ENCODE data around the gene FOXP1. TPM values are rescaled to one million over a fixed set of nuclear protein-coding genes. Genes with fewer than 3 reads are reported as not detected.

The FOXP1 gene
- total and polyA plus RNA-seq, 7 experiments from 2014 or later = 104 to 537 (median 444) TPM

DNA sequence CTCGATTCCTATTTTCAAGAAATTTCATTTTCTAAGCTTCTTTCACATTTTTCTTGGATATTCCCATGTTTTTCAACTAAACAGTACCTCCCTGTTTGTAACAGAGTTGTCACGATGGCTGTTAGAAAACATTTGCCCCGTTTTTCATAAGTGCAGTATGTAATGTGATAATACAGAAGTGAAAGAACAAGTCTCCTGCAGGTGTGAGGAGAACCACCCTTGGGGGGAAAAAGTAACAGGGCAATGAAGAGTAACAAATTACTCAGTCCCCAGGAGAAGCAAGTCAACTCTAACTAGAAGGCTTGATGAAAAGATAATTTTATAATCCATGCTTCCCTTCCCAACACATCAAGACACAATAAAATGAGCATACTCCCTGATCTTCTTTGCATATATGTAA lies 493.3 kb downstream of the FOXP1 start:
- intact Hi-C loops (cut with micrococcal nuclease) = no loop called here
- Mint-ChIP-seq H3K27me3 (no peaks in the 10 kb centered on the region), H3K4me3 (peak overlapping the region in 6 of 10 donors; percentile 2 to 75 (median 31)), H3K9me3 (peaks cover 0 to 3% (median 0%) of the 10 kb centered on the region in 11 donors), H3K36me3 (peaks cover 0 to 53% (median 40%) of the 10 kb centered on the region in 5 donors), H3K27ac (peak overlapping the region in 8 of 9 donors; percentile 71 to 93 (median 89)), H3K4me1 (peaks cover 53 to 92% (median 89%) of the 10 kb centered on the region in 7 donors)
- DNase-seq = no peak
- H3K36me3 ChIP-seq (ENCODE audit: control insufficient read depth in 2 of 3, insufficient read depth in 3 of 3, low read length in 3 of 3) = no peaks in the 10 kb centered on the region
- no peaks in the 10 kb centered on the region for H3K9me3 ChIP-seq (ENCODE audit: control insufficient read depth in 2 of 3, low read length in 3 of 3)
- H3K4me3 ChIP-seq (ENCODE audit: low read length) = no peak overlapping the region
- H3K27ac ChIP-seq (ENCODE audit: low read depth, low read length) = peak overlapping the region; percentile 42
- peaks cover 34 to 73% of the 10 kb centered on the region in 2 donors for H3K4me1 ChIP-seq (ENCODE audit: control insufficient read depth in 2 of 2, insufficient read depth in 2 of 2, low read length in 2 of 2)
- ATAC-seq = no peak
- ChIA-PET POLR2A (interaction anchor here (0.6 to 1.0 kb wide), 4 partner anchors 16 to 304 kb away, joined by 3 read pairs; no protein-coding TSS in a partner anchor), CTCF (no interaction called here)
- H3K27me3 ChIP-seq (ENCODE audit: control insufficient read depth in 2 of 2, insufficient read depth in 2 of 2, low read length in 2 of 2) = no peaks in the 10 kb centered on the region

DNA sequence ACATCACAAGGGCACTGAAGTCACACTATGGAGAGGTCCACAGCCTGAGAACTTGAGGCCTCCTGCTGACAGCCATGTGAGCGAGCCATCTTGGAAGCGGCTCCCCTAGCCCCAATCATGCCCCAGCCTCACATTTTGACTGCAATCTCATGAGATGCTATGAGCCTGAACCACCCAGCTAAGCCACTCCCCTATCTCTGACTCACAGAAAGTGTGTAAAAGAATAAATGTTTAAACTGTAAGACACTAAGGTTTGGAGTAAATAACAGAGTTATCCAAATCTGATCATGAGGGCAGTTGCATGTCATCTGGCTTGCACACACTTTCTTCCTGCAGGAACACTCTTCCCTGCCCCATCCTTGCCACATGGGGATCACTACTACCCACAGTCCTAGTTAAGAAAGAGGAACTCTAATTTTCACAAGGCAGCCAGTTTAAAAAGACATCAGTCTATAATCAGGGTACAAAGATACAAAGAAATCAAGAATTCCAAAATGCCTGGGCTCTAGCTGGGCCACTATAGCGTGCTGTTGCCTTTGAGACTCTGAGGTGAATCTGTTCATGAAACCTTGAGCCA lies 494.2 kb downstream of the FOXP1 start:
- H3K4me3 Mint-ChIP-seq = peak overlapping the region; percentile 4 to 78 (median 44)
- no peak for DNase-seq
- peak overlapping the region; percentile 1 to 96 (median 90) for H3K27ac Mint-ChIP-seq

DNA sequence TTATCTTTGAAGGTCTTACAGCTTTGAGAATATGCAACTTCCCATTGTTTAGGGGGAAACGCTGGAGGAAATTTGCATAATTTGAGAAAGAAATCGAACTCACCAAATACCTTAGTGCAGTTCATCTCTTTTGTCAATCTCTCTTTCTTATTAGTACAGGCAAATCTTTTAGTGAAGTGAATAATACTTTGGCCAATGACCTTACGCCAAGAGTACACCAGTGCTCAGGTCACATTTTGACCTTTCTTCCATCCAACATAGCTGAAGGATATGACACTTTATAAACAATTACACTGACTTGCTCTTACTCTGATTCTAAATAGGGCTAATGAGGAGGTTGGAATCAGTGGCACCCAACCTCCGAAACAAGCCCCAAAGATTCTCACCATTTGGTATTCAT lies 494.8 kb downstream of the FOXP1 start:
- DNase-seq (no peak), ATAC-seq (no peak)
- POLR2A ChIA-PET = interaction anchor here (0.5 to 2.2 kb wide), 2 partner anchors 12 to 52 kb away, joined by 6 to 7 read pairs; no protein-coding TSS in a partner anchor
- Mint-ChIP-seq H3K36me3 (peaks cover 5 to 54% (median 47%) of the 10 kb centered on the region in 5 donors), H3K4me1 (peaks cover 57 to 92% (median 89%) of the 10 kb centered on the region in 7 donors), H3K27me3 (no peaks in the 10 kb centered on the region), H3K9me3 (peaks cover 0 to 3% (median 0%) of the 10 kb centered on the region in 11 donors), H3K4me3 (peak overlapping the region in 8 of 10 donors; percentile 6 to 78 (median 52)), H3K27ac (peak overlapping the region in 8 of 9 donors; percentile 89 to 96 (median 91))
- intact Hi-C loops (cut with micrococcal nuclease) = loop anchor here in 1 of 2 donors (5.0 kb wide), 1 partner anchor 214 kb away; no protein-coding TSS in a partner anchor
- Histone ChIP-seq H3K4me1 (ENCODE audit: control insufficient read depth in 2 of 2, insufficient read depth in 2 of 2, low read length in 2 of 2) (peaks cover 34 to 67% of the 10 kb centered on the region in 2 donors), H3K9me3 (ENCODE audit: control insufficient read depth in 2 of 3, low read length in 3 of 3) (no peaks in the 10 kb centered on the region), H3K36me3 (ENCODE audit: control insufficient read depth in 2 of 3, insufficient read depth in 3 of 3, low read length in 3 of 3) (no peaks in the 10 kb centered on the region), H3K27ac (ENCODE audit: low read depth, low read length) (peak overlapping the region; percentile 42), H3K27me3 (ENCODE audit: control insufficient read depth in 2 of 2, insufficient read depth in 2 of 2, low read length in 2 of 2) (no peaks in the 10 kb centered on the region), H3K4me3 (ENCODE audit: low read length) (no peak overlapping the region)
- CTCF ChIA-PET = no interaction called here

More for the DNA sequence above, 494.2 kb downstream of the FOXP1 start:
- H3K4me3 ChIP-seq (ENCODE audit: low read length) = no peak overlapping the region
- no peaks in the 10 kb centered on the region for H3K27me3 ChIP-seq (ENCODE audit: control insufficient read depth in 2 of 2, insufficient read depth in 2 of 2, low read length in 2 of 2)
- H3K9me3 ChIP-seq (ENCODE audit: control insufficient read depth in 2 of 3, low read length in 3 of 3) = no peaks in the 10 kb centered on the region
- no peak for ATAC-seq
- H3K4me1 Mint-ChIP-seq = peaks cover 55 to 92% (median 88%) of the 10 kb centered on the region in 7 donors
- no peaks in the 10 kb centered on the region for H3K27me3 Mint-ChIP-seq
- ChIA-PET CTCF (no interaction called here), POLR2A (interaction anchor here (1.0 to 2.2 kb wide), 2 partner anchors 13 to 40 kb away, joined by 3 to 6 read pairs; no protein-coding TSS in a partner anchor)
- peaks cover 34 to 69% of the 10 kb centered on the region in 2 donors for H3K4me1 ChIP-seq (ENCODE audit: control insufficient read depth in 2 of 2, insufficient read depth in 2 of 2, low read length in 2 of 2)
- H3K36me3 ChIP-seq (ENCODE audit: control insufficient read depth in 2 of 3, insufficient read depth in 3 of 3, low read length in 3 of 3) = no peaks in the 10 kb centered on the region
- H3K27ac ChIP-seq (ENCODE audit: low read depth, low read length) = peak overlapping the region; percentile 42
- intact Hi-C loops (cut with micrococcal nuclease) = loop anchor here in 1 of 2 donors (5.0 kb wide), 1 partner anchor 213 kb away; no protein-coding TSS in a partner anchor
- H3K9me3 Mint-ChIP-seq = peaks cover 0 to 3% (median 0%) of the 10 kb centered on the region in 11 donors
- H3K36me3 Mint-ChIP-seq = peaks cover 0 to 49% (median 41%) of the 10 kb centered on the region in 5 donors

DNA sequence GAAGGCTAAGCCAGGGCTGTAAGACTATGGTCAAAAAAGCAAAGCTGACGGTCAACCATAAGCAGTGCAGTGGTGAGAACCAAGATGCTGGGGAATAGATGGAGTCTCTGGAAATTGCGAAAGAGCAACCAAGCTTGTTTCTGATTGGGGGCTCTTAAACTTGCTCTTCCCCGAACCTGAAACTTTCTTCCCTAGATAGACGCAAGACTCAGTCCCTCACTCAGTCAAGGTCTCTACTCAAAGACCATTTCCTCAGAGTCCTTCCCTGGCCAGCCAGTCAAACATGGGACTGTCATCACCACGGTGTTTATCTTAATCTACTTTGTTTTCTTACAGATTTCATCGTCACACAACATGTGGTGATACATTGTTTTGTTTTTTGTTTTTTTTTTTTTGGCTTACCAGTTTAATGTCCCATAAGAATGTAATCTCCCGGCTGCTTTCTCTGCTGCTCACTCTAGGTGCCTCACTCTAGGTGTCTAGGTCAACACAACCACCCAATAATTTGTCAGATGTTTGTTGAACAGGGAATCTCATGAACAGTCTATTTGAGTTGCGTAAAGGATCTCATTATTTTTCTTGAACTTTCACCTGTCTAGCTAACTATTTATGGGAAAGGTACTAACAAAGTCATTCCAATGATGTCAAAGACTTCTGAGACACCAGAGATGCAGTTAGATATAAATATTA lies 495.4 kb downstream of the FOXP1 start:
- H3K4me3 Mint-ChIP-seq = peak overlapping the region; percentile 10 to 78 (median 70)
- H3K4me1 Mint-ChIP-seq = peaks cover 63 to 93% (median 89%) of the 10 kb centered on the region in 7 donors
- Histone ChIP-seq H3K4me1 (ENCODE audit: control insufficient read depth in 2 of 2, insufficient read depth in 2 of 2, low read length in 2 of 2) (peaks cover 34 to 69% of the 10 kb centered on the region in 2 donors), H3K36me3 (ENCODE audit: control insufficient read depth in 2 of 3, insufficient read depth in 3 of 3, low read length in 3 of 3) (no peaks in the 10 kb centered on the region), H3K9me3 (ENCODE audit: control insufficient read depth in 2 of 3, low read length in 3 of 3) (no peaks in the 10 kb centered on the region), H3K27me3 (ENCODE audit: control insufficient read depth in 2 of 2, insufficient read depth in 2 of 2, low read length in 2 of 2) (no peaks in the 10 kb centered on the region), H3K27ac (ENCODE audit: low read depth, low read length) (peak overlapping the region; percentile 42), H3K4me3 (ENCODE audit: low read length) (peak overlapping the region; percentile 7)
- intact Hi-C loops (cut with micrococcal nuclease) = loop anchor here in 1 of 2 donors (5.0 kb wide), 1 partner anchor 214 kb away; no protein-coding TSS in a partner anchor
- POLR2A ChIA-PET = interaction anchor here (0.5 to 2.3 kb wide), 5 partner anchors 12 to 376 kb away, joined by 3 to 7 read pairs (median 6); no protein-coding TSS in a partner anchor
- peaks cover 8 to 60% (median 51%) of the 10 kb centered on the region in 5 donors for H3K36me3 Mint-ChIP-seq
- ATAC-seq = no peak
- peak in 1 of 9 donors; percentile 34 for DNase-seq
- CTCF ChIA-PET = no interaction called here
- H3K27ac Mint-ChIP-seq = peak overlapping the region; percentile 43 to 96 (median 92)
- peaks cover 0 to 3% (median 0%) of the 10 kb centered on the region in 11 donors for H3K9me3 Mint-ChIP-seq
- H3K27me3 Mint-ChIP-seq = no peaks in the 10 kb centered on the region

DNA sequence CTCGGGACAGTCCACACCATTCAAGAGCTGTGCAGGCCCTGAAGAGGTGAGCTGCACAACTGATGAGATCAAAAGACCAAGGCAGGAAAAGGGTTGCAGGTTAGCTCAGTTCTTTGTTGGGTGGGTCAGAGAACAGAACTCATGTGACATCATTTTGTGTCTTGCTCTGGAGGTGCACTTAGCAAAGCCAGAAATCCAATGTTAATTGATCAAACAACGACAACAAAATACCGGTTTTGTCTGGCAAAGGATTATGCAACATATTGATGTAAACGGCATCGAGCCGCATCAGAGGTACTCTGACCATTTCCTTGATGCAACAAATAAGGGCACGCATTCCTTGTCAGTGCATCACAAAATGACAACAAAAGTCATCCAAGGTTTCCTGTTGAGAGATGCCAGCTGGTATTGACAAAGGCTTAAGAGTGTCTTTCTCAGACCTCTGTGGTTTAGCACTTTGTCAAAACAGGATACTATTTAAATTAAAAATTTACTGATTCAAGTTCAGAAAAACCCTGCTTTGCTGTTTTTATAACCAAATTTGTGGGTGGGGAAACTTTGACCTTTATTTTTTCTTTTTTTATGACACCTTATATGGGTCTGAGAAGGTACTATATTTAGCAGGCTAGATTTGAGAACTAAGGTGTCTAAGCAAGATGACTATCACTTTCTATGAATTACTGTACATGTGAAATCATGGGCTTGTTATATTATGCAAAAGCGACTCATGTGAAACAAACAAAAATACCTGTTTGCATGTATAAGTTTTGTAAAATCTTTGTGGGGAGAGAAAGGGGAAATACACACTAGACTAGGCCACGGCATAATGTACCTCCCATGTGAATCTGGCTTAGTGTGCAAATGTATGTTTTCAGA lies 496.1 kb downstream of the FOXP1 start:
- no peaks in the 10 kb centered on the region for H3K27me3 Mint-ChIP-seq
- H3K36me3 Mint-ChIP-seq = peaks cover 10 to 61% (median 51%) of the 10 kb centered on the region in 5 donors
- Histone ChIP-seq H3K36me3 (ENCODE audit: control insufficient read depth in 2 of 3, insufficient read depth in 3 of 3, low read length in 3 of 3) (no peaks in the 10 kb centered on the region), H3K9me3 (ENCODE audit: control insufficient read depth in 2 of 3, low read length in 3 of 3) (no peaks in the 10 kb centered on the region), H3K27ac (ENCODE audit: low read depth, low read length) (peak overlapping the region; percentile 42), H3K4me3 (ENCODE audit: low read length) (peak overlapping the region; percentile 7), H3K27me3 (ENCODE audit: control insufficient read depth in 2 of 2, insufficient read depth in 2 of 2, low read length in 2 of 2) (no peaks in the 10 kb centered on the region), H3K4me1 (ENCODE audit: control insufficient read depth in 2 of 2, insufficient read depth in 2 of 2, low read length in 2 of 2) (peaks cover 34 to 69% of the 10 kb centered on the region in 2 donors)
- DNase-seq = peak in 8 of 9 donors; percentile 39 to 76 (median 58)
- POLR2A ChIA-PET = interaction anchor here (0.6 to 2.3 kb wide), 12 partner anchors 9 to 376 kb away, joined by 3 to 9 read pairs (median 4); no protein-coding TSS in a partner anchor
- intact Hi-C loops (cut with micrococcal nuclease) = loop anchor here (1.0 to 5.0 kb wide), 8 partner anchors 10 to 497 kb away; no protein-coding TSS in a partner anchor
- H3K9me3 Mint-ChIP-seq = peaks cover 0 to 4% (median 0%) of the 10 kb centered on the region in 11 donors
- H3K4me1 Mint-ChIP-seq = peaks cover 61 to 94% (median 89%) of the 10 kb centered on the region in 7 donors
- CTCF ChIA-PET = interaction anchor here (0.8 to 1.0 kb wide), 3 partner anchors 11 to 81 kb away, joined by 3 to 5 read pairs (median 3); no protein-coding TSS in a partner anchor
- peak overlapping the region; percentile 39 to 78 (median 70) for H3K4me3 Mint-ChIP-seq
- peak overlapping the region; percentile 43 to 98 (median 92) for H3K27ac Mint-ChIP-seq
- ATAC-seq = peak; percentile 79

Data from naive thymus-derived CD4-positive, alpha-beta T cell (primary cell).